Limb (tissue), 2 donors: ENCODE data around the gene MMP15.
A peak's percentile ranks its signal among the peaks of the same experiment; 100 is the strongest.
"Not testable (repeated sequence)": the region's sequence is repeated elsewhere in the genome, so short reads cannot be mapped to it uniquely, and the experiment has no call there.

Experiments
- DNase-seq, 2 donors: peaks; one replicate each; pipeline ENCODE4 v3.0.0-alpha.2; 2016; ENCODE audit errors: extremely low spot score in 2 of 2

Gene MMP15

GRCh38 chr16:58025351-58026138, at the start of gene MMP15:
MMP15 (plus strand) TSS chr16:58025754; CDS start chr16:58026351, 597 bp downstream.
- peak; percentile 56 to 84 for DNase-seq

- no peak for DNase-seq
These were observed 49.2 kb upstream of the MMP15 start for GRCh38 chr16:57976331-57976796.

- DNase-seq: no peak
These were observed 48.0 kb upstream of the MMP15 start for GRCh38 chr16:57977418-57978069.

GRCh38 chr16:57978070-57978465, 47.5 kb upstream of the MMP15 start:
- DNase-seq: not testable (repeated sequence)

GRCh38 chr16:57979006-57979585, 46.5 kb upstream of the MMP15 start:
- no peak for DNase-seq

GRCh38 chr16:57981636-57982035, 43.9 kb upstream of the MMP15 start:
- DNase-seq: no peak

- no peak for DNase-seq
These were observed 43.2 kb upstream of the MMP15 start for GRCh38 chr16:57982385-57982784.

GRCh38 chr16:57984443-57985203, 40.9 kb upstream of the MMP15 start:
- DNase-seq: peak; percentile 81 to 93

- DNase-seq: no peak
These were observed 40.1 kb upstream of the MMP15 start for GRCh38 chr16:57985204-57986181.

GRCh38 chr16:57986196-57986595, 39.4 kb upstream of the MMP15 start:
- no peak for DNase-seq

- no peak for DNase-seq
These were observed 37.9 kb upstream of the MMP15 start for GRCh38 chr16:57987441-57988177.

GRCh38 chr16:57988929-57989328, 36.6 kb upstream of the MMP15 start:
- DNase-seq: no peak

GRCh38 chr16:57991551-57992059, 33.9 kb upstream of the MMP15 start:
- DNase-seq: no peak

- DNase-seq: no peak
These were observed 33.5 kb upstream of the MMP15 start for GRCh38 chr16:57992084-57992483.

- DNase-seq: no peak
These were observed 32.1 kb upstream of the MMP15 start for GRCh38 chr16:57993438-57993837.

GRCh38 chr16:57993897-57994296, 31.7 kb upstream of the MMP15 start:
- no peak for DNase-seq

GRCh38 chr16:57994361-57994760, 31.2 kb upstream of the MMP15 start:
- DNase-seq: no peak

GRCh38 chr16:57994778-57995177, 30.8 kb upstream of the MMP15 start:
- no peak for DNase-seq

- DNase-seq: no peak
These were observed 29.7 kb upstream of the MMP15 start for GRCh38 chr16:57995721-57996405.
